ENCODE data around the gene LSG1.

The LSG1 gene

DNA sequence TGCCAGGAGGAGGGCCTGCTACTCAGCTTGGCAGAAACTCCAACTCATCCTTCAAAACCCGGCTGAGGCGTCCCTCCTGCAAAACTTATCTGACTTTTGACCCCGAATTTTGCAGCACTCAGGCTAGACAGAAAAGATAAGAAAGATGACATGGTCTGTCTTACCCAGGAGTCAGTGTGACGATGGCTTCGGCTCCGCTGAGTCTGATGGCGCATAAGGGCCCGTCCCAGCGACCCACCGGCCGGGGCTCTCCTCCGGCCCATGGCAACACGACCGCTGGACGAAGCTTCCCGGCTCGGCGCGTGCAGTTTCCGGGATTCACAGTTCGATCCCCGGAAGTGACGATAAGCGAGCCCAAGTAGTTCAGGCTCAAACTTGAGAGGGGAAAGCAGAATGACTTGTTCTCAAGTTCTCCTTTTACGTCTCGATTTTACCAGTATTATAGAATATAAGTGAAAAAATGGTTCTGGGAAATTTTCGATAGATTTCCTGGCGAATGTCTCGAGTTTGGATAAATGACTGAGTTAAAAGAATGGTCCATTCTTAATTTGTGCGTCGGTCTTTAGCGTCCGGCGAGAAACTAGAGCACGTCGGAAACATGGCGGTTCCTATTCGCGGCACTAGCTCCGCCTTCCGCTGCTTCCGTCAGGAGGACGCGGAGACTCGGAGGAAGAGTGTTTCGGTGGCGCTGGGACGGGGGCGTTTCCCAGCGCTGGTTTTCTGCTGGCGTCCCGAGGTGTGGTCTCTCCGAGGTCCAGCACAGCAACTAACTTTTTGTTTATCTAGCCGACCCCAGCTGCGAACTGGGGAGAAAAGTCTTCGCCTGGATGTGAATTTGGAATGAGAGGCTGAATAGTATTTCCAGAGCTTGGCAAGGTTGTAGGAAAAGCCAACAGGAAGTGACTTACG is at the start of gene LSG1:
Gene LSG1 (minus strand): TSS at position 292 of the 909 bp plus-strand sequence. CDS start 29 bp downstream, at position 263.
- DNase-seq = peak; percentile 90 to 93

- no peak for DNase-seq
These were observed 48.1 kb upstream of the LSG1 start for GRCh38 chr3:194720048-194720447.

DNA sequence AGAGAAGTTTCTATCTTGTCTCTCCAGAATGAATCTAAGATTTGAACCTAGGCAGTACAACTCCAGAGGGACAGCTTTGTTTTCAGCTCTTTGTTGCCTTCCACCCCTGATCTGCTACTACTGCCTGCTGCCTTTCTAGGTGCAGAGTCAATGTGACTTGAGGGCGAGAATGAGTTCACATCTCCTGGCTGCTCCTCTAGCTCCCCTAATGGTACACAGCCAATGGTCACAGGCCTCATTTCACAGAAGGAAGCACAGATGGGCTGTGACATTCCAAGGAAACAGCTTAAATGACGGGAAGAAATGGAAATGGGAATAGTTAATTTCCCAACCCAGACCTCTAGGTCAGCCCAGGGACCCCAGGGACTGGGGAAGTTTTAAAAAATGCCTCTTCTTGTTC is 46.1 kb upstream of the LSG1 start:
- DNase-seq = no peak

GRCh38 chr3:194715022-194715800 is 43.2 kb upstream of the LSG1 start:
- DNase-seq = no peak

DNA sequence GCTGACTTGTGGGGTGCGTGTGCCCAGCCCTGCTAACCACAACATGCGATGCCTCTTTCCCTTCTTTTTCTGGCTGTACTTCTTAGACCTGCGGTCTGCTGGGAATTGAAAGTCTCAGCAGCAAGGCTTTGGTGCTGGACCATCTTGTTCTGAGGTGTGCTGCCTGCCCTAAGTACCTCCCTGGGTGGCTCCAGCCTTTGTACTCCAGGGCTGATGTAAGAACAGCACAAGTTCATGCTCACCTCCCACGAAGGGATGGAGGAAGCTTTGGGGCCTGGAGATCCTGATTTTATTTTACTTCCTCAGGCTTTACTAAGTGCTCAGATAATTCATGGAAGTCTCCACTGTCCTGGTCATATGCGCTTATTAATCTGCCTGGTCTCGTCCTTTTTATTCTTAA is 42.6 kb upstream of the LSG1 start:
- no peak for DNase-seq

- DNase-seq = no peak
These were observed 42.1 kb upstream of the LSG1 start for GRCh38 chr3:194714137-194714455.

DNA sequence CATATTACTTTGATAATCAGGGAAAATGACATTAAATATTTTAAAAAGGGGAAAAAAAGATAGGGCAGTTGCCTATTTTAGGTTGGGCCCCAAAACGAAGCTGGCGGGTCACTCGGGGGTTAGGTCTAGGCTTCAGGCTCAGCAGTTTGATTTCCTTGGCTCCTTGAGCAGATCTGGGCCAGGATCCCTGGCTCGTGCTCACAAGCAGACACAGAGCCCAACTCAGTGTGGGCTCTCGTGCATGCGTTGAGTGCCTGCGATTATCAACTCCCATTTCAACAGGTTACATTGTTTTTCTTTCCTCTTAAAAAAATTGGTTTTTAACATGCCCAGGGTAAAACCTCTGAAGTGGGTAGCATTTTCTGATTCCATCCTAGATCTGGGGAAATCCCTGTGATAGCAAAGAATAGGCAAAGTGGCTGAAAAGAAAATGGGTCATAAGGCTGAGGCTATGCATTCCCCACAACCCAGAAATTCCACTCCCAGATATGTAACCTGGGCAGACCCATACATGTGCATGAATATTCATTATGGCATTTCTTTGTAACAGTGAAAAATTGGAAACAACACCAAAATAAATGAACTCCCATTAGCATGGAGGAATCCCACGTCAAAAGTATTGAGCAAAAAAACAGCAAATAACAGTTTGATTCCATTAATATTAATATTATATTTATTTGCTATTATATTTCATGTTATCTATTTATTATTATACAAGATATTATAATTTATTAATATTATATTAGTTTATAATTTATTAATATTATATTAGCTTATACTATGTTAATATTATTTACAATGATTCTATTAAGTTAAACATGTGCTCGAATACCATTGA is 41.5 kb upstream of the LSG1 start:
- DNase-seq = no peak

DNA sequence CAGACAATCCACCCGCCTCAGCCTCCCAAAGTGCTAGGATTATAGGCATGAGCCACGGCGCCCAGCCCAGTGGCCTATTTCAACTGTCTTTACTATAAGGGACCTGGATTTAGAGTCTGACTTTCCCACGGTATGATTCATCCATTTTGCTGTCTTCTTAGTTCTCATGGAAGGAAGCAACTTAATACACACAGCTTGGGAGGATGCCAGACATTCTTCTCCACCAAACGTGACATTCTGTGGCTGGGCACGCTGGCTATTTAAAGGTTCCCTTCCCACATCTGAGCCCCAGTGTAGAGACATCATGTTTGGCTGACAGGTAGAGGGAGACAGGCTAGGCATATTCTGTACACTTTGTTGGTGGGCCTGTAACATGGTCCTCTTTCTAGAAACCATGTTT is 39.9 kb upstream of the LSG1 start:
- no peak for DNase-seq

GRCh38 chr3:194711286-194711685 is 39.3 kb upstream of the LSG1 start:
- no peak for DNase-seq

DNA sequence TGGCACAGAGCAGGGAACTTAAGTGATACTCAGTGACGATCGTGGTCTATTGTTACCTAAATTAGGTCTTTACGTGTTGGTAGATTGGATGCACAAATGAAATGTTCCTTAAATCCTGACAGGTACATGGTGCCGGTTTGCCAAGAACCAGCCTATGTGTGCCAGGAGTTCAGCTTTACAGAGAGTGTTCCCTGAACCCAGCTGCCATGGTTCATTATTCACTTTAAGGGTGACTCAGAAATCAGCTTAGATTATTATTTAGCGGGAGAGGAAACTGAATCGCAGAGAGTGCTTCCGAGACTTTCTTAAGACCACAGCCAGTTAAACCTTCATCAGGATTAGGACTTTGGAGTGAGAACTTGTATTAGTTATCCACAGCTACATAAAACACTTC is 35.2 kb upstream of the LSG1 start:
- DNase-seq = no peak

DNA sequence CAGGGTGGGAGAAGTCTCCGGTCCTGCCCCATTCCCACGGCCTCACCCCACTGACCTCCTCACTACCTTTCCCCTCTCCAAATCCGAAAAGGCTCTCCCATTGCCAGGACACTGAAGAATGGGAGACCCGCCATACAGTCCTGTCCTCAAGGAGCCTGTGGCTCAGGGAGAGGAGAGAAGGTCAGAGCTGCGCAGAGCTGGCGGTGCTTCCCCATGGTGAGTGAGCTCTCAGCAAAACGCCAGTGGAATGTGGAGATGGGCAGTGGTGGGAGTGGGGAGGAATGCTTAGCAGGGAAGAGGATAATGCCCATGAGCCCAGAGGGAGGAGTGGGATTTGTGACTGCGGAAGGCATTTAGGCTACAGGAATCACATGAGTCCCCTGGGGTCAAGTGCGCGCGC is 33.8 kb upstream of the LSG1 start:
- no peak for DNase-seq

DNA sequence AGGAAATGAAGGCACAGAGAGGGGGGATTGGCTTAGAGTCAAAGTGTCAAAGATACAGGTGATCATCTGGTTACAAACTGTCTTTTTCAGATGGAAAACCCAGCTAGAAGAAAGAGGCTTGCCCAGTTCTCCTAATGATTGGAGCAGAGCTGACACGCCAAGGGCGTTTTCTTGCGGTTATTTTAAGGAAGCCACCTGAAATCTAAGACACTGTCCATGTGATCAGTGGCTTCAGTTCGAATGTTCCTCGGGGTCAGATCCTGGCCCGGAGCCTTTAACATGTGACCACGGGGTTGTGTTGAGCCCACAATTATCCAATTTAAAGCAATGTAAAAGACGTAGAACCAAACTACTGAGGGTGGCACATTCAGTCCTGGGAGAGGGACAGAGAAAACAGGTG is 33.2 kb upstream of the LSG1 start:
- no peak for DNase-seq

- no peak for DNase-seq
These were observed 30.6 kb upstream of the LSG1 start for GRCh38 chr3:194702545-194702944.

- no peak for DNase-seq
These were observed 24.7 kb upstream of the LSG1 start for GRCh38 chr3:194696702-194697101.

DNA sequence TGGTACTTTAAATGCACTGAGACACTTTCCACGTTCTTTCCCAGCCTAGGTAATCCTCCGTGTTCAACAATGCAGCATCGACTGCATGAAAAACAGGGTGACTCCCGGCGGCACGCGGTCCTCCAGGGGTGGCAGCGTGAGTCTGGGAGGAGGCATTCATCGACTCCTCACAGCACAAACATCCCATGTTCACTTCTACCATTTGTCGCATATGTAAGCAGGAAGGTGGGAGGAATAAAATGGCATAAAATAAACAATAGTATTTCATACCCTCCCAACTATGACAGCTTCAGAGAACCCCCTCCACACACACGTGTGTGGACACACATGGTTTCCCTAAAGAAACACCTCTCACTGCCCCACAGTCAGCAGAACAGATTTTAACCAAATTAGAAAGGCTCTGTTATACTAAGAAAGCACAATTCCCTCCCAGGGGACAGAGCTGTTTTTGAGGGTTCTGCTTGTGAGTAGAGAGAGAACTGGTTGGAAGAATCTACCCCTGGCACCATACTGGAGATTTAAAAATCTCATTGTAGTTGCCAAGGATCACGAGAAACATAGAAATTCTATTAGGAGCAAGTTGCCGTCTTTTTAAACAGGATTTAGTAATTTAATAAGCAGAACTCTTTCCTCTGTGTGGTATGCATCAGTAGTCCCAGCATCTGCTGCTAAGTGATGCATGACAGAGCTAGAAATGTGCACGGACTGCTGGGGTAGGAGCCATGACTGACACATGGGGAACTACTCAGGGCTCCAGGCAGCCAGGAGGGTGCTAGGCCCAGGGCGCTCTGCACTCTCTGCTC is 19.7 kb upstream of the LSG1 start:
- peak in 1 of 2 donors; percentile 59 for DNase-seq

GRCh38 chr3:194690501-194691372 is 18.7 kb upstream of the LSG1 start:
- DNase-seq = no peak

DNA sequence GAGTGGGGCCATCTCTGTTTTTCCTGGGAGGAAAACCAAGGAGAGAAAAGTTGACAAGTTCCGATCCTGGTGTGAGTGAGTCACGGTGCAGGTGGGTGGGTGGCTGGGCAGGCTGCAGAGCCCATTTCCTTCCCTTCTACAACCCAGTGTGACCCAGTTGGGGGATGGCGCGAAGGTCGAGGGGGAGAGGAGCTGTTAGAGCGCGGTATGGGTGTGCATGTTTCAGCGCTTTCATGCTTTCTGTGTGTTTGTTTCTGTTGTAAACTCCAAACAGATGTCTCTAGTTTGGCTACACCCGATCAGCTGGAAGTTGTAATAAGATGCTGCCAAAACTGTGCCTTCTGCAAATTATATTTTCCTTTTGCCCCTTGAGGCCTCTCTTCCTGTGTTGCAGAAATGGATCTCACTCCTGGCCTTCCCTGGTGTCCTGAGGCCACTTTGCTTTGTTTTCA is 17.5 kb upstream of the LSG1 start:
- no peak for DNase-seq

DNA sequence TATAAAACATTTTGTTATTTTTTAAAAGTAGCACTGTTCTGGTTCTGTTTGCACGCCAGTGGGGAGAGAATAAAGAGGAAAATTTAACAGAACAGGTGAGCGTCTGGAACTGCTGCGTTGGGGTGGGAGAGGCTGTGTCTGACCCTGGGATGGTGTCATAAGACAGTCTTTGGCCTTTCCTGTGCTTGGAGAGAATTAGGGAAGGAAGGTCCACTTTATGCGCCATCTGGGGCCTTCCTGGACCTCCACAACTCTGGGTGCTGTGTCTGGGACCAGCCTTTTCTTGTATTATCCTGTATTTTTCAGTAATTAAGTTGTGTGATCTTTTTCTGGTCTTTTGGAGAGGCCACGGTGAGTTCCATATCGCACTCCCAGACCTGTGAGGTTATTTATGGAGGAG is 17.0 kb upstream of the LSG1 start:
- no peak for DNase-seq

GRCh38 chr3:194688200-194688740 is 16.3 kb upstream of the LSG1 start:
- DNase-seq = peak; percentile 31 to 69

DNA sequence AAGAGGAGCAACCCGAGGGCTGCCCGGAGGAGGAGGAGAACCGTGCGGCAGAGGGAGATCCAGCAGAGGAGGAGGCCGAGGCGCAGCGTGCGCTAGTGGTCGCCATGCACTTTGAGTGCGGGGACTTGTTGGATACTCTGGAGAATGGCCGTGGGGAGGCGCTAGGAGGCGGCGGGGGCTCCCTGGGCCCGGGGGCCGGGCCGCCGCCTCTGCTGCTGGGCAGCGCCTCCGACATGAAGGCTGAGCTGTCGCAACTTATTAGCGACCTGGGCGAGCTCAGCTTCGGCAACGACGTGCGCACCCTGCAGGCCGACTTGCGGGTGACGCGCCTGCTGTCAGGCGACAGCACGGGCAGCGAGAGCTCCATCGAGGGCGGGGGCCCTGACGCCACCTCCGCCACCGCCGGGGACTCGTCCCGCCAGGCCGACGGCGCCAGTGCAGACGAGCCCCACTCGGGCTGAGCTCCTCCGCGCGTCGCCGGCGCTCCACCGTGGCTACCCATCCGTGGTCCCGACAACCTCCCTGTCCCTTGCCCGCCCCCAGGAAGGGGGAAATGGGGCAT is 15.7 kb upstream of the LSG1 start:
- DNase-seq = peak; percentile 71 to 79
